ENCODE results near the gene HK1.
A peak's percentile ranks its signal among the peaks of the same experiment; 100 is the strongest.
"Not testable (repeated sequence)": the region's sequence is repeated elsewhere in the genome, so short reads cannot be mapped to it uniquely, and the experiment has no call there.

HK1 gene

GRCh38 chr10:69320521-69320920, 42.2 kb downstream of the HK1 start:
- H3K4me3 ChIP-seq (ENCODE audit: low read length): peak overlapping the region; percentile 94
- H3K27me3 ChIP-seq (replicated peaks; ENCODE audit: control insufficient read depth, insufficient read depth, low read length): no peaks in the 10 kb centered on the region
- peaks cover 44% of the 10 kb centered on the region for H3K4me1 ChIP-seq (ENCODE audit: control insufficient read depth, insufficient read depth, low read length)
- H3K9ac ChIP-seq (ENCODE audit: low read length): no peak overlapping the region
- no peaks in the 10 kb centered on the region for H3K9me3 ChIP-seq (ENCODE audit: control insufficient read depth, low read length)
- no peak for DNase-seq (ENCODE audit: low read depth)
- no peaks in the 10 kb centered on the region for H3K36me3 ChIP-seq (ENCODE audit: control insufficient read depth, insufficient read depth, low read length, severe bottlenecking)

- no peaks in the 10 kb centered on the region for H3K27me3 ChIP-seq (replicated peaks; ENCODE audit: control insufficient read depth, insufficient read depth, low read length)
- DNase-seq (ENCODE audit: low read depth): no peak
- no peaks in the 10 kb centered on the region for H3K36me3 ChIP-seq (ENCODE audit: control insufficient read depth, insufficient read depth, low read length, severe bottlenecking)
- peaks cover 39% of the 10 kb centered on the region for H3K4me1 ChIP-seq (ENCODE audit: control insufficient read depth, insufficient read depth, low read length)
- peak overlapping the region; percentile 94 for H3K4me3 ChIP-seq (ENCODE audit: low read length)
- H3K9me3 ChIP-seq (ENCODE audit: control insufficient read depth, low read length): no peaks in the 10 kb centered on the region
- no peak overlapping the region for H3K9ac ChIP-seq (ENCODE audit: low read length)
These were observed 42.9 kb downstream of the HK1 start for GRCh38 chr10:69321039-69321715.

GRCh38 chr10:69321865-69322264, 43.6 kb downstream of the HK1 start:
- peaks cover 39% of the 10 kb centered on the region for H3K4me1 ChIP-seq (ENCODE audit: control insufficient read depth, insufficient read depth, low read length)
- no peaks in the 10 kb centered on the region for H3K36me3 ChIP-seq (ENCODE audit: control insufficient read depth, insufficient read depth, low read length, severe bottlenecking)
- H3K9me3 ChIP-seq (ENCODE audit: control insufficient read depth, low read length): no peaks in the 10 kb centered on the region
- H3K9ac ChIP-seq (ENCODE audit: low read length): no peak overlapping the region
- peak; percentile 28 for DNase-seq (ENCODE audit: low read depth)
- no peak overlapping the region for H3K4me3 ChIP-seq (ENCODE audit: low read length)
- H3K27me3 ChIP-seq (replicated peaks; ENCODE audit: control insufficient read depth, insufficient read depth, low read length): no peaks in the 10 kb centered on the region

GRCh38 chr10:69322346-69322745, 44.0 kb downstream of the HK1 start:
- H3K36me3 ChIP-seq (ENCODE audit: control insufficient read depth, insufficient read depth, low read length, severe bottlenecking); DNase-seq (ENCODE audit: low read depth); H3K9me3 ChIP-seq (ENCODE audit: control insufficient read depth, low read length); H3K9ac ChIP-seq (ENCODE audit: low read length); H3K27me3 ChIP-seq (replicated peaks; ENCODE audit: control insufficient read depth, insufficient read depth, low read length); H3K4me3 ChIP-seq (ENCODE audit: low read length): not testable (repeated sequence)
- peaks cover 39% of the 10 kb centered on the region for H3K4me1 ChIP-seq (ENCODE audit: control insufficient read depth, insufficient read depth, low read length)

- Histone ChIP-seq H3K4me1 (ENCODE audit: control insufficient read depth, insufficient read depth, low read length) (peaks cover 44% of the 10 kb centered on the region), H3K27me3 (replicated peaks; ENCODE audit: control insufficient read depth, insufficient read depth, low read length) (no peaks in the 10 kb centered on the region), H3K9ac (ENCODE audit: low read length) (no peak overlapping the region), H3K9me3 (ENCODE audit: control insufficient read depth, low read length) (no peaks in the 10 kb centered on the region), H3K4me3 (ENCODE audit: low read length) (no peak overlapping the region), H3K36me3 (ENCODE audit: control insufficient read depth, insufficient read depth, low read length, severe bottlenecking) (no peaks in the 10 kb centered on the region)
- DNase-seq (ENCODE audit: low read depth): no peak
These were observed 45.3 kb downstream of the HK1 start for GRCh38 chr10:69323622-69324021.

GRCh38 chr10:69324583-69324982, 46.3 kb downstream of the HK1 start:
- DNase-seq (ENCODE audit: low read depth): no peak
- H3K27me3 ChIP-seq (replicated peaks; ENCODE audit: control insufficient read depth, insufficient read depth, low read length): no peaks in the 10 kb centered on the region
- no peak overlapping the region for H3K4me3 ChIP-seq (ENCODE audit: low read length)
- no peak overlapping the region for H3K9ac ChIP-seq (ENCODE audit: low read length)
- no peaks in the 10 kb centered on the region for H3K36me3 ChIP-seq (ENCODE audit: control insufficient read depth, insufficient read depth, low read length, severe bottlenecking)
- H3K4me1 ChIP-seq (ENCODE audit: control insufficient read depth, insufficient read depth, low read length): peaks cover 51% of the 10 kb centered on the region
- H3K9me3 ChIP-seq (ENCODE audit: control insufficient read depth, low read length): no peaks in the 10 kb centered on the region

- H3K4me3 ChIP-seq (ENCODE audit: low read length): not testable (repeated sequence)
These were observed 47.6 kb downstream of the HK1 start for GRCh38 chr10:69325637-69326523.

GRCh38 chr10:69326692-69327091, 48.4 kb downstream of the HK1 start:
- H3K4me1 ChIP-seq (ENCODE audit: control insufficient read depth, insufficient read depth, low read length): peaks cover 35% of the 10 kb centered on the region
- no peak for DNase-seq (ENCODE audit: low read depth)
- H3K9ac ChIP-seq (ENCODE audit: low read length): peak overlapping the region; percentile 25
- H3K36me3 ChIP-seq (ENCODE audit: control insufficient read depth, insufficient read depth, low read length, severe bottlenecking): peaks cover 10% of the 10 kb centered on the region
- H3K27me3 ChIP-seq (replicated peaks; ENCODE audit: control insufficient read depth, insufficient read depth, low read length): no peaks in the 10 kb centered on the region
- no peak overlapping the region for H3K4me3 ChIP-seq (ENCODE audit: low read length)
- H3K9me3 ChIP-seq (ENCODE audit: control insufficient read depth, low read length): no peaks in the 10 kb centered on the region

More at GRCh38 chr10:69325637-69326523, 47.6 kb downstream of the HK1 start:
- DNase-seq (ENCODE audit: low read depth); H3K27me3 ChIP-seq (replicated peaks; ENCODE audit: control insufficient read depth, insufficient read depth, low read length); H3K36me3 ChIP-seq (ENCODE audit: control insufficient read depth, insufficient read depth, low read length, severe bottlenecking); H3K9me3 ChIP-seq (ENCODE audit: control insufficient read depth, low read length): not testable (repeated sequence)
- Histone ChIP-seq H3K4me1 (ENCODE audit: control insufficient read depth, insufficient read depth, low read length) (peaks cover 41% of the 10 kb centered on the region), H3K9ac (ENCODE audit: low read length) (peak overlapping the region; percentile 25)

- Histone ChIP-seq H3K9me3 (ENCODE audit: control insufficient read depth, low read length) (no peaks in the 10 kb centered on the region), H3K27me3 (replicated peaks; ENCODE audit: control insufficient read depth, insufficient read depth, low read length) (no peaks in the 10 kb centered on the region), H3K4me1 (ENCODE audit: control insufficient read depth, insufficient read depth, low read length) (peaks cover 46% of the 10 kb centered on the region), H3K4me3 (ENCODE audit: low read length) (peak overlapping the region; percentile 2), H3K36me3 (ENCODE audit: control insufficient read depth, insufficient read depth, low read length, severe bottlenecking) (peaks cover 10% of the 10 kb centered on the region), H3K9ac (ENCODE audit: low read length) (peak overlapping the region; percentile 41)
- peak; percentile 81 for DNase-seq (ENCODE audit: low read depth)
These were observed 49.4 kb downstream of the HK1 start for GRCh38 chr10:69327463-69328379.

- Histone ChIP-seq H3K36me3 (ENCODE audit: control insufficient read depth, insufficient read depth, low read length, severe bottlenecking) (peaks cover 10% of the 10 kb centered on the region), H3K27me3 (replicated peaks; ENCODE audit: control insufficient read depth, insufficient read depth, low read length) (no peaks in the 10 kb centered on the region), H3K9ac (ENCODE audit: low read length) (peak overlapping the region; percentile 28), H3K9me3 (ENCODE audit: control insufficient read depth, low read length) (no peaks in the 10 kb centered on the region), H3K4me1 (ENCODE audit: control insufficient read depth, insufficient read depth, low read length) (peaks cover 52% of the 10 kb centered on the region), H3K4me3 (ENCODE audit: low read length) (no peak overlapping the region)
- no peak for DNase-seq (ENCODE audit: low read depth)
These were observed 50.1 kb downstream of the HK1 start for GRCh38 chr10:69328380-69328735.

- DNase-seq (ENCODE audit: low read depth); H3K9ac ChIP-seq (ENCODE audit: low read length); H3K4me3 ChIP-seq (ENCODE audit: low read length); H3K9me3 ChIP-seq (ENCODE audit: control insufficient read depth, low read length); H3K27me3 ChIP-seq (replicated peaks; ENCODE audit: control insufficient read depth, insufficient read depth, low read length): not testable (repeated sequence)
- Histone ChIP-seq H3K4me1 (ENCODE audit: control insufficient read depth, insufficient read depth, low read length) (peaks cover 57% of the 10 kb centered on the region), H3K36me3 (ENCODE audit: control insufficient read depth, insufficient read depth, low read length, severe bottlenecking) (peaks cover 10% of the 10 kb centered on the region)
These were observed 50.6 kb downstream of the HK1 start for GRCh38 chr10:69328888-69329287.
